ENCODE measurements around the gene OR2T5.
"Not testable (repeated sequence)": the region's sequence is repeated elsewhere in the genome, so short reads cannot be mapped to it uniquely, and the experiment has no call there.

The OR2T5 gene, protein sequence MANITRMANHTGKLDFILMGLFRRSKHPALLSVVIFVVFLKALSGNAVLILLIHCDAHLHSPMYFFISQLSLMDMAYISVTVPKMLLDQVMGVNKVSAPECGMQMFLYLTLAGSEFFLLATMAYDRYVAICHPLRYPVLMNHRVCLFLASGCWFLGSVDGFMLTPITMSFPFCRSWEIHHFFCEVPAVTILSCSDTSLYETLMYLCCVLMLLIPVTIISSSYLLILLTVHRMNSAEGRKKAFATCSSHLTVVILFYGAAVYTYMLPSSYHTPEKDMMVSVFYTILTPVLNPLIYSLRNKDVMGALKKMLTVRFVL

GRCh38 chr1:248488289-248488688, at the start of gene OR2T5:
Gene OR2T5 (plus strand): TSS chr1:248488589. CDS start chr1:248488589, 0 bp downstream.
- not testable (repeated sequence) for DNase-seq (ENCODE audit: low read depth)

GRCh38 chr1:248438668-248439067, 49.7 kb upstream of the OR2T5 start:
- not testable (repeated sequence) for DNase-seq (ENCODE audit: low read depth)

GRCh38 chr1:248439283-248439682, 49.1 kb upstream of the OR2T5 start:
- DNase-seq (ENCODE audit: low read depth), result not testable (repeated sequence)

DNA sequence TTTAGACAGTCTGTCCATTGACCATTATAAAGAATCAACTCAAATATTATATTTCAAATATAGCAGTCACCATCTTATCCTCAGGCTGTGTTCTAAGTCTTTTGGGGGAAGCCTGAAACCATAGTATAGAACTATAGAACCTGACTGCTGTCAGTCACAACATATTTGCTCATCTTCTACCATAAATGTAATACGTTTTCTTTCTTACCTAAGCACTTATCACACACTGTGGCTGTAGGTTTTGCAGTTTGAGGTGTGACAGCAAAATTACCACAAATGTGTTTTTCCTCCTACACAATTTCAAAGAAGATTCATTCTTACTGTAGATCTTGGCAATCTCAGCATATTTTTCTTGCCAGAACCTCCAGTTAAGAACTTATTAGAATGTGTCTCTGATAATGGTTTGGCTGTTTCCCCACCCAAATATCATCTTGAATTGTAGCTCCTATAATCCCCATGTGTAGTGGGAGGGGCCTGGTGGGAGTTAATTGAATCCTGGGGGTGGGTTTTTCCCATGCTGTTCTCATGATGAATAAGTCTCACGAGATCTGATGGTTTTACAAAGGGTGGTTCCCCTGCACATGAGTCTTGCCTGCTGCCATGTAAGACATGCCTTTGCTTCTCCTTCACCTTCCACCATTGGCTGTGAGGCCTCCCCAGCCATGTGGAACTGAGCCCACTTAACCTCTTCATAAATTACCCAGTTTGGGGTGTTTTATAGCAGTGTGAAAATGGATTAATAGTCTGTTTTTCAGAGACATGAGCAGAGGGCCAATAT, 45.7 kb upstream of the OR2T5 start:
- not testable (repeated sequence) for DNase-seq (ENCODE audit: low read depth)

GRCh38 chr1:248444603-248445002, 43.8 kb upstream of the OR2T5 start:
- DNase-seq (ENCODE audit: low read depth), result not testable (repeated sequence)

DNA sequence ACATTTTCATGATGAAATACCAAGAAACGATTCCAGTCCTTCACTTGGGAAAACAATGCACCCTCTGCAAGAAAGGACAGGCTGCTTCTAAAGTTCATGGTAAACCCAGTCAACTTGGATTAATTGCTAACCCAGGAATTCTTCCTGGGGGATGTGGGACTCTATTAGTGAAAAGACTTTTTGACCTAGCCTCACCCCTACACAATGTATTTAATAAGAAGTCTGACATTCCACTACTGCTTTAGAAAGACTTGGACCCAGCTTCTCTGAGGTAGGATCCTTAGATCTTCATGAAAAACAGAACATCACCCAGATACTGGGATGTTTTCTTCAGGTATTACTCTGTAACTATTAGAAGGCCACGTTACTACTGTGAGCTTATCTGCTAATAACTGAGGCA, 43.0 kb upstream of the OR2T5 start, which contains the start of gene OR2T2:
Gene OR2T2 (plus strand): TSS at position 239 of the 400 bp plus-strand sequence. CDS start 7,161 bp downstream, outside the sequence.
- not testable (repeated sequence) for DNase-seq (ENCODE audit: low read depth)

- DNase-seq (ENCODE audit: low read depth), result not testable (repeated sequence)
Measured at GRCh38 chr1:248448409-248449074, 39.8 kb upstream of the OR2T5 start.

GRCh38 chr1:248449821-248450465, 38.4 kb upstream of the OR2T5 start:
- DNase-seq (ENCODE audit: low read depth), result not testable (repeated sequence)

DNA sequence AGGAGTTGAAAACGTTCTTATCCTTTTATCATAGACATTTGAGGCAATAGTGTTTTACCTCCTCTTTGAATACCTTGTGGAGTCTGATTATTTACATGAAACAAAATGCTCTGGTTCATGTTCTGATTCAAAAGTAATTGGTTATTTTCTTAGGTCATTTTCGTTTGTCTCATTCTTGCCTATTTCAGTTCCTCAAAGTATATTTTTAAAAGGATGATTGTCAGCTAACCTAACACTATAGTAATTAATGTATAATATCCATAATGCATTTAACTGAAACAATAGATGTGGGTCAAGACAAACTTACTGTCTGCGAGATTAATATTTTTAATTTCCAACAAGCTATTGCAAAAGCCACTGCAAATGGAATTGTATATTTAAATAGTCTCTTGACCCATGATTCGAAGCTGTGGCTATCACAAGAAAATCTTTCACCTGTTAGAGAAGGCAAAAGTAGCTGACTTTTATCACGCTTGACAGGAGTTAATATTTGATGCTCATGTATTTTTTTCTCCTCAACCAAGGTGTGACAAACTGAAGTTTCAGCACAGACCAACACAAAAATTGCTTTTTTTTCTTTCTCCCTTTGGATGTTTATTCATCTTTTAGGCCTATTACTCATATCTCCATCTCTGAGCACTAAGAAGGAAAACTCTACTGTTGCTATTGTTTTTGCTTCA, 37.8 kb upstream of the OR2T5 start:
- not testable (repeated sequence) for DNase-seq (ENCODE audit: low read depth)

GRCh38 chr1:248453619-248454018, 34.8 kb upstream of the OR2T5 start:
- not testable (repeated sequence) for DNase-seq (ENCODE audit: low read depth)

- DNase-seq (ENCODE audit: low read depth), result not testable (repeated sequence)
Measured at GRCh38 chr1:248455045-248455444, 33.3 kb upstream of the OR2T5 start.

GRCh38 chr1:248456635-248457034, 31.8 kb upstream of the OR2T5 start:
- not testable (repeated sequence) for DNase-seq (ENCODE audit: low read depth)

DNA sequence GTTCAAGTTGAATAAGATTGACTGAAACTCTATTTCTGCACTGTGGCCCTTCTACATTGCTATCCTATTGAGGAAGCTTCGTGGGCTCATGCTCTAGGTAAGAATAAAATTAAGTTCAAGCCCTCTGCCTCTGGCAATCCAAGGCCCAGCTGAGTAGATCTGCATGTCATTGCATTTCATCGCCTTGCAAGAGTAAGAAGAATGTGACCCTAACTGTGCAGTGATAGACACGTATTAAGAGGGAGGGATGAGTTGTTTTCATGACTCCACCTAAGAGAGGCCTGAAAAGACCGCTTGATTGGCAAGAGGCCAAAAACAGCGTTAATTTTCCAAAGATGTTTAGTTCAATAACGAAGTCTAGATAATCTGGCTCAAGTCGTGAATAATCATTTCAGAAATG, 29.3 kb upstream of the OR2T5 start:
- not testable (repeated sequence) for DNase-seq (ENCODE audit: low read depth)

DNA sequence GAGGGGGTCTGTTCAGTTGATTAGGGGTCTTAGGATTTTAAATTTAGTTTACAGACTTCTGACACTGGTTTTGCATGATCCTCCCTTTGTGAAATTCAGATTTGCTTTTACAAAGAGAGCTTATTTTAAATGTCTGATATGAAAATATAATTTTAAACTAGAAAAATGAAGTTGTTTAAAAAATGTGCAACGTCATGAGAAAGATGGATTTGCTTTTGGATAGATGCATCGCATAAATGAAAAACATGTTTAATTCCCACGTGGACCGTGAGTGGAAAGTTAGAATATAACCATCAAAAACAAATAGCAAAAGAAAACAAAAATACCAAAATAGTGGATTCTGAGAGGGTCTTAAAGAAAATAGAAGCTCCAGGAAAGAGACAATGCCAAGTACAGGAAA, 17.2 kb upstream of the OR2T5 start:
- DNase-seq (ENCODE audit: low read depth), result no peak

- DNase-seq (ENCODE audit: low read depth), result not testable (repeated sequence)
Measured at GRCh38 chr1:248472111-248472510, 16.3 kb upstream of the OR2T5 start.

DNA sequence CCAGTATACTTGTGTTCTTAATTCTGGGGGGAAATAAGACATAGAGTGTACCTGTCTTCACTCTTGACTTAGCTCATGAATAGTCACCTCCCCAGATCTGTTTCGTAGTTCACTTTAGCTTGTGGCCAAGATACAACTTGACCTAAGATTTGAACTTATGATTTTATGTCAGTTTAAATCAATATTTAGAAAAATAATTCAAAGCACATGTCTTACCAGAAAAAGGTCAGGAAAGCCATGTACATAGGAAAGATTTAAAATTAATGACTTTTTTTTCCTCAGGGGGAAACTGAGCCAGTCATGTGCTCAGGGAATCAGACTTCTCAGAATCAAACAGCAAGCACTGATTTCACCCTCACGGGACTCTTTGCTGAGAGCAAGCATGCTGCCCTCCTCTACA, 15.3 kb upstream of the OR2T5 start, which contains the start of gene OR2T3:
Gene OR2T3 (plus strand): TSS at position 301 of the 400 bp plus-strand sequence. CDS start 0 bp downstream, at position 301.
- DNase-seq (ENCODE audit: low read depth), result not testable (repeated sequence)

GRCh38 chr1:248475660-248476059, 12.7 kb upstream of the OR2T5 start:
- not testable (repeated sequence) for DNase-seq (ENCODE audit: low read depth)

GRCh38 chr1:248481686-248482579, 6.5 kb upstream of the OR2T5 start:
- not testable (repeated sequence) for DNase-seq (ENCODE audit: low read depth)

DNA sequence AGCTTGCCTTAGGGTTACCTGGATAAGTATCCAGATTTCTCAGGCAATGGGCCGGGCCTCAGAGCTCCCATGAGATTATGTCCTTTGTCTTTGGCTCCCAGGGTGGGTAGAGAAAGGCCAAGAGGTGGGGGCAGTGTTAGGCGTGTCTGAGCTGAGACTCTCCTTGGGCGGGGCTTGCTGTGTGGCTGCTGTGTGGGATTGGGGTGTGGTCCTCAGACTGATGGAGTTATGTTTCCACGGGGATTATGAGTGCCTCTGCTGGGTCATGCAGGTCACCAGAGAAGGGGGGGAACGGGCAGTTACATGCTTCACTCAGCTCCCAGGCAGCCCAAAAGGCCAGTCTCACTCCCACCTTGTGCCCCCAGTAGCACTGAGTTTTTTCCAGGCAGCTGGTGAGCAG, 8.3 kb downstream of the OR2T5 start:
- DNase-seq (ENCODE audit: low read depth), result not testable (repeated sequence)

All from stimulated activated CD8-positive, alpha-beta memory T cell treated with anti-CD3 and anti-CD28 coated beads, Interleukin-4, amount 100 ng/mL, for 24 hours (primary cell).